ENCODE measurements around the gene TMEM167A. TPM values are rescaled to one million over a fixed set of nuclear protein-coding genes. Genes with fewer than 3 reads are reported as not detected.

TMEM167A gene
- total and polyA plus RNA-seq, 2 experiments from 2014 or later = 179 to 267 TPM

Small RNA genes lying within 50 kb of the gene (small RNA-seq; reads per million reads assigned to genes)
- 2.9 reads per million, percentile 87 among the genes with 10 or more reads in this experiment for gene SCARNA18 (ENCODE audit: low replicate concordance)

Other genes starting within 250 kb of the TMEM167A start
- gene XRCC4, start 153 bp upstream of the TMEM167A start, total RNA-seq (2014; rRNA removed; shearing (Covaris generic)) = 11.5 and 12.4 TPM in 2 replicates
- 15.8 and 22.4 TPM in 2 replicates for gene XRCC4, start 153 bp upstream of the TMEM167A start, polyA plus RNA-seq (2016; fragmentation: Nextera tagmentation; extraction: Ambion mirVana)

Measured in GM23338 (cell line).